PFSK-1 (cell line): ENCODE data around the gene SLC7A1.
A peak's percentile ranks its signal among the peaks of the same experiment; 100 is the strongest.

Source experiments
- FOXP2 ChIP-seq: optimal IDR thresholded peaks from 2 replicates; pipeline ENCODE3; 2011; ENCODE audit warnings: borderline replicate concordance, control low read depth, inconsistent platforms; ENCODE audit not compliant: insufficient read depth; ENCODE audit errors: extremely low read length, extremely low read depth
- POLR2AphosphoS5 ChIP-seq: IDR thresholded peaks from 2 replicates; pipeline ENCODE4 v1.6.1; 2012; ENCODE audit warnings: low read depth, mild to moderate bottlenecking, control low read depth, low read length, moderate library complexity
- SIN3A ChIP-seq: IDR thresholded peaks from 2 replicates; pipeline ENCODE4 v1.6.1; 2012; ENCODE audit warnings: mild to moderate bottlenecking, low read length, moderate library complexity, borderline replicate concordance; ENCODE audit not compliant: insufficient read depth
- TAF1 ChIP-seq: IDR thresholded peaks from 2 replicates; pipeline ENCODE4 v1.6.1; 2012; ENCODE audit warnings: low read length, control low read depth, borderline replicate concordance; ENCODE audit not compliant: insufficient read depth
- TF ChIP-seq, protein P1 (sequence below), 2 experiments: IDR thresholded peaks; 2 replicates each; pipeline versions ENCODE4 v1.6.1 to v1.8.0; 2011 to 2012; ENCODE audit warnings: low read depth in 2 of 2, low read length in 2 of 2, control low read depth in 1 of 2, inconsistent platforms in 1 of 2, mild to moderate bottlenecking in 1 of 2, moderate library complexity in 1 of 2; ENCODE audit not compliant: insufficient read depth in 1 of 2

The SLC7A1 gene

GRCh38 chr13:29480893-29481525, 114.5 kb downstream of the SLC7A1 start:
- TF ChIP-seq SIN3A = no peak

GRCh38 chr13:29479716-29480492, 115.6 kb downstream of the SLC7A1 start:
- TF ChIP-seq, protein P1, sequence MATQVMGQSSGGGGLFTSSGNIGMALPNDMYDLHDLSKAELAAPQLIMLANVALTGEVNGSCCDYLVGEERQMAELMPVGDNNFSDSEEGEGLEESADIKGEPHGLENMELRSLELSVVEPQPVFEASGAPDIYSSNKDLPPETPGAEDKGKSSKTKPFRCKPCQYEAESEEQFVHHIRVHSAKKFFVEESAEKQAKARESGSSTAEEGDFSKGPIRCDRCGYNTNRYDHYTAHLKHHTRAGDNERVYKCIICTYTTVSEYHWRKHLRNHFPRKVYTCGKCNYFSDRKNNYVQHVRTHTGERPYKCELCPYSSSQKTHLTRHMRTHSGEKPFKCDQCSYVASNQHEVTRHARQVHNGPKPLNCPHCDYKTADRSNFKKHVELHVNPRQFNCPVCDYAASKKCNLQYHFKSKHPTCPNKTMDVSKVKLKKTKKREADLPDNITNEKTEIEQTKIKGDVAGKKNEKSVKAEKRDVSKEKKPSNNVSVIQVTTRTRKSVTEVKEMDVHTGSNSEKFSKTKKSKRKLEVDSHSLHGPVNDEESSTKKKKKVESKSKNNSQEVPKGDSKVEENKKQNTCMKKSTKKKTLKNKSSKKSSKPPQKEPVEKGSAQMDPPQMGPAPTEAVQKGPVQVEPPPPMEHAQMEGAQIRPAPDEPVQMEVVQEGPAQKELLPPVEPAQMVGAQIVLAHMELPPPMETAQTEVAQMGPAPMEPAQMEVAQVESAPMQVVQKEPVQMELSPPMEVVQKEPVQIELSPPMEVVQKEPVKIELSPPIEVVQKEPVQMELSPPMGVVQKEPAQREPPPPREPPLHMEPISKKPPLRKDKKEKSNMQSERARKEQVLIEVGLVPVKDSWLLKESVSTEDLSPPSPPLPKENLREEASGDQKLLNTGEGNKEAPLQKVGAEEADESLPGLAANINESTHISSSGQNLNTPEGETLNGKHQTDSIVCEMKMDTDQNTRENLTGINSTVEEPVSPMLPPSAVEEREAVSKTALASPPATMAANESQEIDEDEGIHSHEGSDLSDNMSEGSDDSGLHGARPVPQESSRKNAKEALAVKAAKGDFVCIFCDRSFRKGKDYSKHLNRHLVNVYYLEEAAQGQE (IDR thresholded peaks at IDR 0.05; ENCODE audit: insufficient read depth in 1 of 2, low read depth in 2 of 2, low read length in 2 of 2) = no peak
- TF ChIP-seq SIN3A = no peak
- TF ChIP-seq FOXP2 = peak; percentile 80
- TF ChIP-seq POLR2AphosphoS5 = no peak

GRCh38 chr13:29476046-29476445, 119.4 kb downstream of the SLC7A1 start:
- TF ChIP-seq POLR2AphosphoS5 (no peak), FOXP2 (no peak), SIN3A (no peak), TAF1 (no peak)
- TF ChIP-seq, protein P1 (IDR thresholded peaks at IDR 0.05; ENCODE audit: insufficient read depth in 1 of 2, low read depth in 2 of 2, low read length in 2 of 2) = no peak

DNA sequence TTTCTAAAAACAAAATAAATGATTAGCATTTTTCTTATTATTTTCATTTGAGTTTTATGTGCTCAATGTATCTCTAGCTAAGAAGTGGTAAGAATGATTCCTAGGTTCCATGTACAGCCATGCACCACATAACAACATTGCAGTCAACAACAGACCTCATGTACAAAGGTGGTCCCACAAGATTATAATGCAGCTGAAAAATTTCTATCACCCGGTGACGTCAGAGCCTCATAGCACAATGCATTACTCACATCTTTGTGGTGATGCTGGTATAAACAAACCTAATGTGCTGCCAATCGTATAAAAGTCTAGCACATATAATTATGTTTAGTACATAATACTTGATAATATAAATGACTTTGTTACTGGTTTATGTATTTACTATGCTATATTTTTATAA, 120.5 kb downstream of the SLC7A1 start:
- TF ChIP-seq POLR2AphosphoS5 = no peak
- TF ChIP-seq, protein P1 (IDR thresholded peaks at IDR 0.05; ENCODE audit: insufficient read depth in 1 of 2, low read depth in 2 of 2, low read length in 2 of 2) = no peak
- TF ChIP-seq FOXP2 = no peak
- TF ChIP-seq SIN3A = no peak
- TF ChIP-seq TAF1 = no peak

DNA sequence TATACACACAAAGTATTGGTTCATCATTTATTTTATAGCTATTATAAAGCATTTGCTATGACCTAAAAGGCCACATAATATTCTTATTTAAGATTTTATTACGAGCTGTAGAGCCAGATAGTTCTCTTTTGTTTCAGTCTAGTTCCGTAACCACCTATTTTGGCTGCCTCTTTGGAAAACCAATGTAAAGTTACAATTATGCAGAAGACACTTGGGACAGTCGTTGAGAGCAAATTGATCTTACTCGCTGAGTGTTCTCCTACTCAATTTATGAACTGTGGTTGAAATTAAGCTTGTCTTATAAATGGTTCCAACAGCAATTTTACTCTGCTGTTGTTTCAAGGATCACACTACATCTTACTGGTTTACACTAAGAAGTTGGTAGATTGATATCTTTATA, 122.3 kb downstream of the SLC7A1 start:
- TF ChIP-seq FOXP2 (no peak), TAF1 (no peak), SIN3A (no peak), POLR2AphosphoS5 (no peak)
- TF ChIP-seq, protein P1 (IDR thresholded peaks at IDR 0.05; ENCODE audit: insufficient read depth in 1 of 2, low read depth in 2 of 2, low read length in 2 of 2) = no peak
